ENCODE data around the gene DNAH10. TPM values are rescaled to one million over a fixed set of nuclear protein-coding genes. Genes with fewer than 3 reads are reported as not detected.

The DNAH10 gene
- total RNA-seq, 1 experiment from 2014 or later, result 0.17 TPM

DNA sequence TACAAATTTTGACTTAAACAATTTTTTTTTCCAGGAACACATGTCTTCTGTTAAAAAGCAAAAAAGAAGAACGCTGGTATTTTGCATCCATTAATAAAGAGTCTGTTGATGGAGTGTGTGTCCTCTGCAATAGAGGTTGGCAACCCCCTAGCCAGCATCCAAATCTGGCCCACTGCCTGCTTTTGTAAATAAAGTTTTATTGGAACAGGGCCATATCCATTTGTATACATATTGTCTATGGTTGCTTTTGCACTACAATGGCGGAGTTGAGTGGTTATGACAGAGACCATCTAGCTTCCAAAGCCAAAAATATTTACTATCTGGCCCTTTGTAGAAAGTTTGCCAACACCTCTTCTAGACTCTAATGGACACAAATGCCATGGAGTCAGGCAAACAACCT lies 160.9 kb downstream of the DNAH10 start:
- H3K4ac ChIP-seq (ENCODE audit: low read depth, low read length), result no peak overlapping the region
- H2BK120ac ChIP-seq (ENCODE audit: low read depth, low read length, poor library complexity, severe bottlenecking), result no peak overlapping the region
- H4K8ac ChIP-seq (replicated peaks; ENCODE audit: insufficient read length, low read depth, low read length), result no peak overlapping the region
- H3K27ac Mint-ChIP-seq, result no peak overlapping the region
- H3K79me1 ChIP-seq (ENCODE audit: insufficient read depth, low read depth, low read length, poor library complexity, severe bottlenecking), result no peaks in the 10 kb centered on the region
- H2AK5ac ChIP-seq (ENCODE audit: insufficient read length, low read length), result no peak overlapping the region
- no peaks in the 10 kb centered on the region for H3K36me3 Mint-ChIP-seq (ENCODE audit: insufficient read depth in 1 of 3, low read depth in 3 of 3)
- H3K79me2 ChIP-seq (ENCODE audit: insufficient read depth, low read length), result no peaks in the 10 kb centered on the region
- H3K4me2 ChIP-seq (ENCODE audit: insufficient read depth, insufficient read length, low read length), result no peak overlapping the region
- WGBS (ENCODE audit: extremely low coverage, insufficient read length, low lambda C conversion rate), result no CpG with 5 or more reads among the region's 2 CpGs
- H2BK5ac ChIP-seq (ENCODE audit: insufficient read length, low read length), result no peak overlapping the region
- H2BK20ac ChIP-seq (ENCODE audit: low read depth, low read length, poor library complexity, severe bottlenecking), result no peak overlapping the region
- H3K23me2 ChIP-seq (ENCODE audit: insufficient read length, low read depth, low read length, poor library complexity, severe bottlenecking), result no peaks in the 10 kb centered on the region
- H3K9me3 Mint-ChIP-seq, result no peaks in the 10 kb centered on the region
- H3K27ac ChIP-seq (ENCODE audit: insufficient read length, low read depth, low read length), result no peak overlapping the region
- no peak overlapping the region for H2BK12ac ChIP-seq (ENCODE audit: insufficient read length, low read depth, low read length)
- H3K56ac ChIP-seq (ENCODE audit: insufficient read length, low read depth, low read length), result no peak overlapping the region
- H2AFZ ChIP-seq (ENCODE audit: low read length), result no peak overlapping the region
- no peak overlapping the region for H2BK15ac ChIP-seq (ENCODE audit: low read depth, low read length)
- H3T11ph ChIP-seq (ENCODE audit: low read length), result no peak overlapping the region
- H3K4me3 Mint-ChIP-seq, result no peak overlapping the region
- TF ChIP-seq, protein P1, sequence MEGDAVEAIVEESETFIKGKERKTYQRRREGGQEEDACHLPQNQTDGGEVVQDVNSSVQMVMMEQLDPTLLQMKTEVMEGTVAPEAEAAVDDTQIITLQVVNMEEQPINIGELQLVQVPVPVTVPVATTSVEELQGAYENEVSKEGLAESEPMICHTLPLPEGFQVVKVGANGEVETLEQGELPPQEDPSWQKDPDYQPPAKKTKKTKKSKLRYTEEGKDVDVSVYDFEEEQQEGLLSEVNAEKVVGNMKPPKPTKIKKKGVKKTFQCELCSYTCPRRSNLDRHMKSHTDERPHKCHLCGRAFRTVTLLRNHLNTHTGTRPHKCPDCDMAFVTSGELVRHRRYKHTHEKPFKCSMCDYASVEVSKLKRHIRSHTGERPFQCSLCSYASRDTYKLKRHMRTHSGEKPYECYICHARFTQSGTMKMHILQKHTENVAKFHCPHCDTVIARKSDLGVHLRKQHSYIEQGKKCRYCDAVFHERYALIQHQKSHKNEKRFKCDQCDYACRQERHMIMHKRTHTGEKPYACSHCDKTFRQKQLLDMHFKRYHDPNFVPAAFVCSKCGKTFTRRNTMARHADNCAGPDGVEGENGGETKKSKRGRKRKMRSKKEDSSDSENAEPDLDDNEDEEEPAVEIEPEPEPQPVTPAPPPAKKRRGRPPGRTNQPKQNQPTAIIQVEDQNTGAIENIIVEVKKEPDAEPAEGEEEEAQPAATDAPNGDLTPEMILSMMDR (conservative IDR thresholded peaks at IDR 0.05), result no peak
- no peak overlapping the region for H4K91ac ChIP-seq (ENCODE audit: insufficient read length, low read depth, low read length)
- no peaks in the 10 kb centered on the region for H4K20me1 ChIP-seq (ENCODE audit: control insufficient read depth, insufficient read depth, insufficient read length)
- H3K14ac ChIP-seq (ENCODE audit: insufficient read depth, low read length), result no peak overlapping the region
- no peak overlapping the region for H3K18ac ChIP-seq (ENCODE audit: insufficient read length, low read depth, low read length)
- H3K27me3 ChIP-seq (ENCODE audit: insufficient read depth, low read length), result no peaks in the 10 kb centered on the region; the same call in 1 of the 2 replicates
- H3K9me3 ChIP-seq (ENCODE audit: control insufficient read depth, low read depth, low read length), result no peaks in the 10 kb centered on the region
- no peak overlapping the region for H4K5ac ChIP-seq (ENCODE audit: insufficient read length, low read depth, low read length)
- no peak for DNase-seq
- no peak overlapping the region for H3K9ac ChIP-seq (ENCODE audit: extremely low read depth, insufficient read length, low read length)
- no peaks in the 10 kb centered on the region for H3K4me1 ChIP-seq (ENCODE audit: insufficient read depth, low read length)
- H3K27me3 Mint-ChIP-seq (ENCODE audit: low read depth), result peaks cover 88% of the 10 kb centered on the region
- no peak overlapping the region for H3K23ac ChIP-seq (ENCODE audit: insufficient read length, low read depth, low read length)
- no peaks in the 10 kb centered on the region for H3K4me1 Mint-ChIP-seq

Data from H9 (cell line).